Panc1 (cell line): Measurements from ENCODE around the gene ASPRV1. TPM values are rescaled to one million over a fixed set of nuclear protein-coding genes. Genes with fewer than 3 reads are reported as not detected.
A peak's percentile ranks its signal among the peaks of the same experiment; 100 is the strongest.

Experiments used
- ATAC-seq: fragments of 200-7000 bp; cut with Tn5 transposase; 2 replicates; pipeline ENCODE4 v1.9.1; 2020; ENCODE audit warnings: mild to moderate bottlenecking, moderate library complexity
- BruUV-seq: library from RNA; stranded (reverse); fragments of 400-500 nt; replicated peaks from 2 replicates; lab custom pipeline; 2021; lab: Mats Ljungman, UMichigan
- CTCF ChIA-PET: fragments of 300-600 bp; sonication (Branson Sonifier 250); formaldehyde crosslinking; loops from one replicate; lab custom pipeline; 2022; ENCODE audit warnings: antibody characterized with exemption; lab: Charles Lee
- POLR2A ChIA-PET: fragments of 300-600 bp; sonication (Branson Sonifier 250); formaldehyde crosslinking; loops from one replicate; lab custom pipeline; 2022; ENCODE audit warnings: antibody characterized with exemption; lab: Charles Lee
- DNase-seq: peaks from one replicate; pipeline ENCODE4 v3.0.0-alpha.2; 2010; ENCODE audit warnings: low read depth, low spot score
- H3K27ac ChIP-seq: 2 replicates; pipeline ENCODE4 v1.5.1; 2011; ENCODE audit warnings: mild to moderate bottlenecking, low read length, inconsistent platforms
- H3K27me3 ChIP-seq: fragments of 200-500 bp; sonication (Bioruptor generic); 2 replicates; pipeline ENCODE4 v1.6.0; 2014; ENCODE audit warnings: low read length, inconsistent platforms; ENCODE audit not compliant: control insufficient read depth, insufficient read depth
- H3K36me3 ChIP-seq: fragments of 200-500 bp; sonication (Bioruptor generic); 2 replicates; pipeline ENCODE4 v1.5.1; 2014; ENCODE audit warnings: inconsistent platforms, mild to moderate bottlenecking, low read length, moderate library complexity; ENCODE audit not compliant: control insufficient read depth, insufficient read depth
- H3K4me1 ChIP-seq: 2 replicates; pipeline ENCODE4 v1.5.1; 2011; ENCODE audit warnings: inconsistent platforms, mild to moderate bottlenecking, low read length, moderate library complexity; ENCODE audit not compliant: control insufficient read depth, insufficient read depth
- H3K4me3 ChIP-seq, 2 experiments: 2 replicates each; pipeline ENCODE4 v1.5.1; 2011 to 2012; ENCODE audit warnings: low read depth in 2 of 2, low read length in 2 of 2, mild to moderate bottlenecking in 2 of 2, inconsistent platforms in 1 of 2, moderate library complexity in 1 of 2
- H3K9me3 ChIP-seq: fragments of 200-500 bp; sonication (Bioruptor generic); 2 replicates; pipeline ENCODE4 v1.5.1; 2014; ENCODE audit warnings: low read depth, mild to moderate bottlenecking, inconsistent platforms, low read length, moderate library complexity; ENCODE audit not compliant: control insufficient read depth, insufficient read depth
- POLR2AphosphoS5 ChIP-seq: IDR thresholded peaks from 2 replicates; pipeline ENCODE4 v1.6.1; 2012; ENCODE audit warnings: mild to moderate bottlenecking, low read depth, low read length, moderate library complexity
- SIN3A ChIP-seq: IDR thresholded peaks from 2 replicates; pipeline ENCODE4 v1.6.1; 2012; ENCODE audit warnings: low read depth, mild to moderate bottlenecking, low read length, moderate library complexity, borderline replicate concordance; ENCODE audit not compliant: insufficient read depth
- TCF7L2 ChIP-seq: IDR thresholded peaks from 2 replicates; pipeline ENCODE4 v1.6.1; 2011; ENCODE audit warnings: mild to moderate bottlenecking, low read depth, low read length, inconsistent platforms
- in situ Hi-C: cut with HindIII; loops from 2 replicates; pipeline ENCODE4 v1.10.0; 2016; ENCODE audit warnings: low sequenced_read_pairs, low pct_unique_long_range_greater_than_20kb
- intact Hi-C: fragments of 100-400 bp; cut with micrococcal nuclease; formaldehyde crosslinking; loops from one replicate; pipeline ENCODE4 v1.10.0; 2022; ENCODE audit not compliant: unreplicated experiment
- total RNA-seq: library from RNA; stranded (reverse); gene quantifications from one replicate; pipeline ENCODE4 v1.2.1, GENCODE V29; 2021; ENCODE audit not compliant: unreplicated experiment
- TF ChIP-seq, protein P1 (sequence below): fragments of 450-650 bp; IDR thresholded peaks from 2 replicates; pipeline ENCODE4 v1.5.1; 2017; ENCODE audit warnings: mild to moderate bottlenecking
- TF ChIP-seq, protein P2 (sequence below), 2 experiments: IDR thresholded peaks; 2 replicates each; pipeline ENCODE4 v1.6.1; 2011 to 2012; ENCODE audit warnings: low read depth in 2 of 2, control low read depth in 1 of 2, low read length in 1 of 2, mild to moderate bottlenecking in 1 of 2, moderate library complexity in 1 of 2; ENCODE audit not compliant: insufficient read depth in 1 of 2

Gene ASPRV1
- total RNA-seq, 1 experiment from 2014 or later = 0.21 TPM

DNA sequence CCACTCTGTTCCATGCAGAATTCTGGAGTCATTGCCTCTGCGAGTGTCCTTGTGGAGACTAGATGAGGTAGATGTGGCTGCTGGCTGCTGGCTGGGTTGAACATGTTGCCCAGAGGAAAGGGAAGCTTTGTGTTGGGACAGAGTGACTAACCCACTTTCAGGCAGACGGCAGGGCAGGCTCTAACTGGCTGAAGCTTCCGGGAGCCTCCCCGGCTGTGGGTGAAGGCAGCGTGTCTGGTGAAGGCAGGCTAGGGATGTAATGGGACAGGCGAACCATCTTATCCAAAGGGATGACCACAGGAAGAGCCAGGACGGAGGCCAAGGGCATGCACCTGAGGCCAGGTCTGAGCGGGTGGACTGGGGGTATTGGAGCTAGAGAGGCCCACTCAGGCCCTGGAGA lies 16.0 kb downstream of the ASPRV1 start:
- POLR2A ChIA-PET = no interaction called here

GRCh38 chr2:69944756-69945155 lies 16.7 kb downstream of the ASPRV1 start:
- intact Hi-C loops = no loop called here
- DNase-seq (no peak), ATAC-seq (no peak)
- no peaks in the 10 kb centered on the region for H3K9me3 ChIP-seq
- H3K4me1 ChIP-seq = peaks cover 23% of the 10 kb centered on the region
- TF ChIP-seq TCF7L2 = no peak
- TF ChIP-seq, protein P1, sequence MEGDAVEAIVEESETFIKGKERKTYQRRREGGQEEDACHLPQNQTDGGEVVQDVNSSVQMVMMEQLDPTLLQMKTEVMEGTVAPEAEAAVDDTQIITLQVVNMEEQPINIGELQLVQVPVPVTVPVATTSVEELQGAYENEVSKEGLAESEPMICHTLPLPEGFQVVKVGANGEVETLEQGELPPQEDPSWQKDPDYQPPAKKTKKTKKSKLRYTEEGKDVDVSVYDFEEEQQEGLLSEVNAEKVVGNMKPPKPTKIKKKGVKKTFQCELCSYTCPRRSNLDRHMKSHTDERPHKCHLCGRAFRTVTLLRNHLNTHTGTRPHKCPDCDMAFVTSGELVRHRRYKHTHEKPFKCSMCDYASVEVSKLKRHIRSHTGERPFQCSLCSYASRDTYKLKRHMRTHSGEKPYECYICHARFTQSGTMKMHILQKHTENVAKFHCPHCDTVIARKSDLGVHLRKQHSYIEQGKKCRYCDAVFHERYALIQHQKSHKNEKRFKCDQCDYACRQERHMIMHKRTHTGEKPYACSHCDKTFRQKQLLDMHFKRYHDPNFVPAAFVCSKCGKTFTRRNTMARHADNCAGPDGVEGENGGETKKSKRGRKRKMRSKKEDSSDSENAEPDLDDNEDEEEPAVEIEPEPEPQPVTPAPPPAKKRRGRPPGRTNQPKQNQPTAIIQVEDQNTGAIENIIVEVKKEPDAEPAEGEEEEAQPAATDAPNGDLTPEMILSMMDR = no peak
- TF ChIP-seq SIN3A = no peak
- TF ChIP-seq POLR2AphosphoS5 = no peak
- TF ChIP-seq, protein P2, sequence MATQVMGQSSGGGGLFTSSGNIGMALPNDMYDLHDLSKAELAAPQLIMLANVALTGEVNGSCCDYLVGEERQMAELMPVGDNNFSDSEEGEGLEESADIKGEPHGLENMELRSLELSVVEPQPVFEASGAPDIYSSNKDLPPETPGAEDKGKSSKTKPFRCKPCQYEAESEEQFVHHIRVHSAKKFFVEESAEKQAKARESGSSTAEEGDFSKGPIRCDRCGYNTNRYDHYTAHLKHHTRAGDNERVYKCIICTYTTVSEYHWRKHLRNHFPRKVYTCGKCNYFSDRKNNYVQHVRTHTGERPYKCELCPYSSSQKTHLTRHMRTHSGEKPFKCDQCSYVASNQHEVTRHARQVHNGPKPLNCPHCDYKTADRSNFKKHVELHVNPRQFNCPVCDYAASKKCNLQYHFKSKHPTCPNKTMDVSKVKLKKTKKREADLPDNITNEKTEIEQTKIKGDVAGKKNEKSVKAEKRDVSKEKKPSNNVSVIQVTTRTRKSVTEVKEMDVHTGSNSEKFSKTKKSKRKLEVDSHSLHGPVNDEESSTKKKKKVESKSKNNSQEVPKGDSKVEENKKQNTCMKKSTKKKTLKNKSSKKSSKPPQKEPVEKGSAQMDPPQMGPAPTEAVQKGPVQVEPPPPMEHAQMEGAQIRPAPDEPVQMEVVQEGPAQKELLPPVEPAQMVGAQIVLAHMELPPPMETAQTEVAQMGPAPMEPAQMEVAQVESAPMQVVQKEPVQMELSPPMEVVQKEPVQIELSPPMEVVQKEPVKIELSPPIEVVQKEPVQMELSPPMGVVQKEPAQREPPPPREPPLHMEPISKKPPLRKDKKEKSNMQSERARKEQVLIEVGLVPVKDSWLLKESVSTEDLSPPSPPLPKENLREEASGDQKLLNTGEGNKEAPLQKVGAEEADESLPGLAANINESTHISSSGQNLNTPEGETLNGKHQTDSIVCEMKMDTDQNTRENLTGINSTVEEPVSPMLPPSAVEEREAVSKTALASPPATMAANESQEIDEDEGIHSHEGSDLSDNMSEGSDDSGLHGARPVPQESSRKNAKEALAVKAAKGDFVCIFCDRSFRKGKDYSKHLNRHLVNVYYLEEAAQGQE (IDR thresholded peaks at IDR 0.05; ENCODE audit: insufficient read depth in 1 of 2, low read depth in 2 of 2, low read length in 1 of 2) = no peak
- in situ Hi-C loops = no loop called here
- ChIA-PET CTCF (no interaction called here), POLR2A (no interaction called here)
- H3K36me3 ChIP-seq = no peaks in the 10 kb centered on the region
- BruUV-seq = no TSS peak
- H3K27ac ChIP-seq = no peak overlapping the region
- H3K4me3 ChIP-seq = no peak overlapping the region
- no peaks in the 10 kb centered on the region for H3K27me3 ChIP-seq

More for the DNA sequence above, 16.0 kb downstream of the ASPRV1 start:
- in situ Hi-C loops (no loop called here), intact Hi-C loops (no loop called here)
- peak overlapping the region; percentile 62 for H3K27ac ChIP-seq
- no peaks in the 10 kb centered on the region for H3K27me3 ChIP-seq
- H3K9me3 ChIP-seq = no peaks in the 10 kb centered on the region
- no peak for TF ChIP-seq POLR2AphosphoS5
- TF ChIP-seq, protein P1 = no peak
- no peak for TF ChIP-seq SIN3A
- CTCF ChIA-PET = no interaction called here
- H3K36me3 ChIP-seq = no peaks in the 10 kb centered on the region
- peaks cover 23% of the 10 kb centered on the region for H3K4me1 ChIP-seq
- H3K4me3 ChIP-seq = no peak overlapping the region
- ATAC-seq = no peak
- no peak for DNase-seq
- no TSS peak for BruUV-seq
